GM21390 (cell line): Measurements from ENCODE around the gene FAM13C.
"Not testable (repeated sequence)": the region's sequence is repeated elsewhere in the genome, so short reads cannot be mapped to it uniquely, and the experiment has no call there.

Experiments used
- ATAC-seq: cut with Tn5 transposase; IDR thresholded peaks from one replicate; pipeline ENCODE4 v1.9.1; 2021; ENCODE audit not compliant: unreplicated experiment

FAM13C gene

DNA sequence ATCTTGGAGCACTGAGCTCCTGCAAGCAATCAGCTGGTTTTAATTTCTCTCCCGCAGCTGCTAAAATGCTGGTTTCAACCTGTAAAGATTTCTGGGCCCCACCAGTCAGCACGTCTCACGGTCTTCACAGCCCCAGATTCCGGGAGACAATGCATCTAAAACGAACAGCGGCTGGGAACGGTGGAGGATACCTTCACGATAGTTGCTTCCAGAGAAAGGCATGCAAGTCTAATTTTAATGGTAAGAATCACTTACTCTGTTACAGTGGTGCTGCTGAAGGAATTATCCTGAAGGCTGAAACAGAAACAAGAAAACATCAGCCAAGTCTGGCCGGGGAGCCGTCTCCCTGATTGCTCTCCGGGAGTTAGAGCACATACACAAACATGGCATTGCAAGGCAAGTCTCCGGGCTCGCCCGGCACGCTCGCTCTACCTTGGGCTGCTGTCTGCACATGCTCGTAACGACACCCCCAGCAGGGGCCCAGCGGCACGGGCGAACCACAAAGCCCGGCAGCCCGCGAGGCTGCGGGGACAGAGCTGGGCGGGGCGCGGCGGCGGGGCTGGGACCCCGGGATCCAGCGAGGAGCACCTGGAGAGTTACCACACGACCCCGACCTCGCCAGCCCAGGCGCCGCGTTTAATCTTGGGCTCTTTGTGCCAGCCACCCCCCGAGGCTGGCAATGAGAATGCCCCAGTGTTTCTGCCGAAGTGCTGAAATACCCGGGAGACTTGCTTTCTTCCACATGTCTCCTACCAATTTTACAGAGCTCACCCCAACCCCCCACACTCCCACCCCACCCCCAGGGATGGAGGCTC lies at the start of gene FAM13C:
Gene FAM13C (minus strand): TSS at position 406 of the 815 bp plus-strand sequence. CDS start 89 bp downstream, at position 317.
- no peak for ATAC-seq

GRCh38 chr10:59405235-59405634 lies 42.9 kb upstream of the FAM13C start:
- ATAC-seq = no peak

DNA sequence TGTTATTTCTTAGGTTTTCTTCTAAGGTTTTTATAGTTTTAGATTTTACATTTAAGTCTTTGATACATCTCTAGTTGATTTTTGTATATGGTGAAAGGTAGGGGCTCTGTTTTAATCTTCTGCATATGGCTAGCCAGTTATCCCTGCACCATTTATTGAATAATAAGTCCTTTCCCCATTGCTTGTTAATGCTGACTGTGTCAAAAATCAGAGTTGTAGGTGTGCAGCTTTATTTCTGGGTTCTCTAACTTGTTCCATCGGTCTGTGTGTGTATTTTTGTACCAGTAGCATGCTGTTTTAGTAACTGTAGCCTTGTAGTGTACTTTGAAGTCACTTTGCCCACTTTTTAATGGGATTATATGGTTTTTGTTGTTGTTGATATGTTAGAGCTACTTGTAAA lies 37.9 kb upstream of the FAM13C start:
- no peak for ATAC-seq

- not testable (repeated sequence) for ATAC-seq
These were observed 37.0 kb upstream of the FAM13C start for GRCh38 chr10:59399329-59399728.

- ATAC-seq = no peak
These were observed 35.6 kb upstream of the FAM13C start for GRCh38 chr10:59397961-59398360.

GRCh38 chr10:59395984-59396383 lies 33.6 kb upstream of the FAM13C start:
- ATAC-seq = no peak

DNA sequence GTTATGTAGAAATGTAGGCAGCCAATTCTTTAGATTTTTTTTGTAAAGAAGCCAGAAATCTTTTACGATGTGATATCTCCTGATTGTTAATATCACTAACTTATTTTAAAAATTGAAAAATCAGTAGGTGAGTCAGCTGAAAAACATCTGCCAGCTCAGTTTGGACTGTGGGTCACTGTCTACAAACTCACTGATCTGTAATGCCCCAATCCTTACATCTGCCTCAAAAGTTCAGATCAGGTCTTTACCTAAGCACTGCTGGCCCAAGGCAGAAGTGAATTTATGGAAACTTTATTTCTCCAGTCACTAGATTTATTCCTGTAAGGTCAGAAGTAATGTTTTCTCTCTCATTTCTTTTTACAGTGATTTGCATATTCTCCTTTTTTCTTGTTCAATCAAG lies 31.0 kb upstream of the FAM13C start:
- ATAC-seq = no peak

DNA sequence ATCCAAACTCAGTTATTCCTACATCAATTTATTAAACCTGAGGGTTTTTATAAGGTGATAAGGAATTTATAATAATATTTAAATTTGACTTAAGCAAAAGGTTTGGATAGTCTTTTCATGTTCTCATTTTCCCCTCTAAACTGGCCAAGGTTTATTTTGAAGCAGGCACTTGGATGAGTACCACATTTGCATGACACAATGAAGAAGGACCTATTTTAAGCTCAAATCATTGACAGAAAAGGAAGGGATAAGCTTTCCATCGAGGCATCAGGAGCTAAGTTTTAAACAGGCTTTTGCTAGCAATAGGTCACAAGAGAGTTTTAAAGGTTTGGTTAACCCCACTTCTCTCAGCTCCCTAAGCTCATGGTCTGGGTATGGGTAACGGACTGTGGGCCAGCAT lies 28.7 kb upstream of the FAM13C start:
- no peak for ATAC-seq

DNA sequence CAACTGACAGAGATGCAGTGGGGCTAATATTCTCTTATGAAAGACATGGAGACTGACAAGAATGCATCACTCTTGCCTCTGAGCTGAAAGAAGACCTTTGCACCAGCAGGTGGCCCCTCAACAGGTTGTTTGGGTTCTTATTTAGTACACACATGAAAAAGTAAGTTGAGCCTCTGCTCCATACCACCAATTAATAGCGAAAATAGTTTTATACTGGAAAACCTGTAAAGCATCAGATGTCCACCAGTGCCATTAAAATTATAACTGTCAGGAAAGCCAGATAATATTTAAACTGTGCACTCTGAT lies 26.3 kb upstream of the FAM13C start:
- no peak for ATAC-seq

GRCh38 chr10:59387951-59388670 lies 25.8 kb upstream of the FAM13C start:
- no peak for ATAC-seq

GRCh38 chr10:59384761-59385160 lies 22.4 kb upstream of the FAM13C start:
- no peak for ATAC-seq

GRCh38 chr10:59383908-59384307 lies 21.6 kb upstream of the FAM13C start:
- ATAC-seq = no peak

DNA sequence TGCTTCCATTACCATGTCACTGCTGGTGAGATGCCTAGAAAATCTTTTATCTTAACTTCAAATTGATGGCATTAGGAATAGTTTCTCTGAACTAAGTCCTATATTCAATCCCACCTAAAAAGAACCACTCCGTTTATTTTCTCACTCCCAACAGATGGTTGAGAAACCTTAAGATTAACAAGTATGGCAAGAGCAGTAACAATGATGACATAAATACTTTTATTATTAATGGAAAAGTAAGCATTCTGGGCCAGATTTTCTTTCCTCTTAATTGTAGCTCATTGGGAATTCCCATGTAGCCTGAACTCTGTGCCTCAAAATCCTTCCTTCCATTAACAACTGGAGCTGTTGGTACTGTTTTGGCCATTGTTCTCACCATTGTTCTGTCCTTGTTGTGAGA lies 21.1 kb upstream of the FAM13C start:
- ATAC-seq = no peak

DNA sequence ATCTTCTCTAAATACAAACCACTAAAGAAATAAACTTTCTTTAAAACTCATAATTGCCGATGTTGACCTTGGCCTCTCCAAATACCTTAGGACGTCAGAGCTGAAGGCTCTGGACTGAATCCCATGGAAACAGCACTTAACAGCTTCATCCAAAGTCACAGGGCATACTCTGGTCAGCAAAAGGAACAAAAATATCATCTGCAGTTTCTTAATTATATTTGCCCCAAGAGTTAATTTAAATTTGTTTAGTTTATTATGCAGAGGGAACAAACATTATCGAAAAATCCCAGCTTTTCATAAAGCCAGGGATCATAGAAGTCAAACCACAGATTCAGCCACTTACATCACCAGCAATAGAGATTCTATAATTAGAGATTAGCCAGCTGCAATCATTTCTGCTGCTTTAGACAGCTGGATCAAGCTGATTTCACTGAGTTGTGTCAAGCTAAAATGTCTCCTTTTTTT lies 20.5 kb upstream of the FAM13C start:
- ATAC-seq = no peak

- no peak for ATAC-seq
These were observed 19.3 kb upstream of the FAM13C start for GRCh38 chr10:59381687-59382086.

- ATAC-seq = no peak
These were observed 14.5 kb upstream of the FAM13C start for GRCh38 chr10:59376846-59377245.

DNA sequence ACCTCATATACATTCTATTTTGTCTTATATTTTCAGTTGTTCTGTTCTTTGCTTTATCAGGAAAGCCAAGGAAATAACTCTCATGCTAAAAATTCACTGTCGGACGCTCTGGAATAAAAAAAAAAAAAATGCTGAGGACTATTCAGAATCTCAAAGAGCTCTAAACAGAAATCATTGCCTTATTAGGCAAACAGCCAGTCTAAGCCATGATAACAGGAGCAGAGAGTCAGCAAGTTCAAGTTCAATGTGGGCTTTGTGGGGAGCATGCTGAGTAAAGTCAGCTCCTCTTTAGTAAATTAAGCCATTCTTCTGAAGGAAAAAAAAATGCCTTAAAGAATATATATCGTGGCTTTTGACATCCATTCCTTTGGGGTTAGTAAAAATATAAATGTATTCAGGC lies 13.6 kb upstream of the FAM13C start:
- ATAC-seq = no peak

DNA sequence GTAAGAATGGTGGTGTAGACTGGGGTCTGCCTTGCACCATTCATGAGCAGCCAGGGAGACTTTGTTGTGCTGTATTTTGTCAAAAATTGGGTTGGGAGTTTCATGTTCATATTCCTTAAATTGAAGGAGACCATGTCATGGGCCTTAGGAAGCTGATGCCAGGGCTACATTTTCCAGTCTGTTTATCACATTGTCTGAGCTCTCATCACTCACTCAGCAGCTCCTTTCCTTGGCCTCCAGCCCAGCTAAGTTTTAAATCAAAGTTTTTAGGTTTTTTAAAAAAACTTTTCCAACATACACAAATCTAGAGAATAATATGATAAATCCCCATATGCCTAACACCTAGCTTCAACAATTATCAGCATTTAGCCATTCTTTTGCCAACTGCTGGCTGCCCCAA lies 12.6 kb upstream of the FAM13C start:
- ATAC-seq = no peak

DNA sequence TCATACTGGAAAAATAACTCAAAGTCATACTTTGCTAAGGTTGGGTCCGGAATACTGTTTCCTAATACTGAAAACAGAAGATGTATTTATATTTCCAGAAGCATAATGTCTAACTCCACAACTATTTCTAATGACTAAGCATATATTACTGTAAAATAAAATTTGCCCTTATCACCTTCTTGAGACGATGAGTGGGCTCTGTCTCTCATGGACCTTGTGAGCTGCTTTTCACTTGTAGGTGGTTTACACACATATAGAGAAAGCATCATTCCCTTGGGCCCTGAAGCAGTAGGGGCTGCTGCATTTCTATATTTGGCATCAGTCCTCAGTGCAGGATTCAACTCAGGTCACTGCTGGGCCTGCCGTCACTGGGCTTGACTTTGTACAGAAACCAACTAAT lies 10.7 kb upstream of the FAM13C start:
- no peak for ATAC-seq

GRCh38 chr10:59372543-59372942 lies 10.2 kb upstream of the FAM13C start:
- no peak for ATAC-seq

DNA sequence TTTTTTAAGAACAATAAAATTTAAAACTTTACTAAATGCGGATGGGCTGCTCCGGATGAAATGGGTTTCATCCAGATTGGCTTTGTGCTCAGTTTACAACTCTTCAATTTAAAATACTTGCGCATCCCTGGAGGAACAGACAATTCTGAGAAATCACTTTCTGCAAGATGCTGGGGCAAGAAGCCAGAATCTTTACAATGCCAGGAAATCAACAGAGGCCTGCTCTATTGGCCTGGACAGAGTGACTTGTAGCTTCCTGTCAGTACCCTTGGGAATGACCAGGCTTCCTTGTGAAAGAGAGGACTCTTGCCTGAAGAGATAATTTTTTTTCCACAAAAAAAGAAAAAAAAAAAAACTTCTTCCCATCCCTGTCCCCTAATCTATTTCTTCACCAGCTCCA lies 3.9 kb upstream of the FAM13C start:
- no peak for ATAC-seq

DNA sequence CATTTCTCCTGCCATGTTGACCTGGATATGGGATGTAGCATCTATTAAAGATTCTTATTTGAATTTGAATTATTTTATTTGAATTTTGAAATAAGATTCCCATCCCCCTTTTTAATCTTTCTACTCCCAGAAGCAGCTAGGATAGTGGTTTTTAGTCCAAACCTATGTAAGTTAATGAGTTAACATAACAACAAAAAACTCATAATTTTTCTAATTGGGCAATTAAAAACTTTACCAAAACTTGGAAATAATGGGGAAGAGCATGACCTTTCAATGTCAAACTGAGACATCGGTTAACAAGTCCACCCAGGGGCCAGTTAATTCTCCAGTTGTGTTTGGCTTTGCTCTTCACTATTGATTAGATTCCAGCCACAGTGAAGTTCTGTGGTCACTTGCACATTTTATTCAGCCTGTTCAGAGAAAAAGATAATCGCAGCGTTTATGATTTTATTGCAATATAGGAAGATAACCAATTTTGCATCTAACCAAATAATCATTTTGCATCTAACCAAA lies 1.2 kb upstream of the FAM13C start:
- ATAC-seq = no peak
